Bronchial epithelial cell (primary cell): ENCODE measurements around the gene ODAD4. TPM values are rescaled to one million over a fixed set of nuclear protein-coding genes. Genes with fewer than 3 reads are reported as not detected.
A peak's percentile ranks its signal among the peaks of the same experiment; 100 is the strongest.
"Not testable (repeated sequence)": the region's sequence is repeated elsewhere in the genome, so short reads cannot be mapped to it uniquely, and the experiment has no call there.

Experiments used
- DNase-seq: peaks from one replicate; pipeline ENCODE4 v3.0.0-alpha.2; 2010; ENCODE audit warnings: low read depth
- FAIRE-seq: peaks from 2 replicates; lab custom pipeline; 2011; peaks lifted over from hg19 to GRCh38; lab: Jason Lieb, UNC
- H3K27me3 ChIP-seq: 2 replicates; pipeline ENCODE4 v1.5.1; 2011; ENCODE audit warnings: low read length; ENCODE audit not compliant: control insufficient read depth, insufficient read depth
- H3K36me3 ChIP-seq: 2 replicates; pipeline ENCODE4 v1.5.1; 2011; ENCODE audit warnings: low read length; ENCODE audit not compliant: control insufficient read depth, insufficient read depth
- H3K4me3 ChIP-seq: 2 replicates; pipeline ENCODE4 v1.5.1; 2011; ENCODE audit warnings: mild to moderate bottlenecking, low read depth, low read length, control low read depth
- CTCF ChIP-seq: IDR thresholded peaks from 2 replicates; pipeline ENCODE4 v1.5.1; 2011; ENCODE audit warnings: mild to moderate bottlenecking, moderate library complexity, low read length, control low read depth, inconsistent platforms; ENCODE audit not compliant: insufficient read depth, severe bottlenecking
- total RNA-seq: library from RNA; depleted of rRNA; stranded (reverse); fragments of >200 nt; gene quantifications from 2 replicates; pipeline ENCODE4 v1.2.1, GENCODE V29; 2014

Gene ODAD4
- total RNA-seq, 1 donor from 2014 or later = 0.26 TPM

DNA sequence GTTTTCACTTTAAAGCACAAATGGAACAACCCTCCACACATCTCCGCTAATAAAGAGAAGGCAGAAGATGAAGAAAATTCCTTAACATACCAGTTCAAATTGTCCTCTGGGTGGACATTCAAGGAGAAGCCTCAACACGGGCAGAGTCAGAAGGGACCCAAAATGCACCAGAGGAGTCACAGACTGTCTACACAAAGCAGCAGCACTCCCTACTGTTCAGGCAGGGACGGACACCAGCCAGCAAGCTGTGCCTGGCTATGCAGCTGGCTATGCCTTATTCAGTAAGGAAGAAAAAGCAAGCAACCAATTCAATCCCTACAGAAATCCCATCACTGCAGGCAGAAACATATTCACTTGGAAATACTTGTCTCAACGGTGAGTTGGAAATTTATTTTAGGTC is 78.8 kb downstream of the ODAD4 start:
- FAIRE-seq = no peak
- DNase-seq = no peak
- Histone ChIP-seq H3K4me3 (no peak overlapping the region), H3K36me3 (peaks cover 1% of the 10 kb centered on the region), H3K27me3 (no peaks in the 10 kb centered on the region)
- peak; percentile 16 for TF ChIP-seq CTCF

GRCh38 chr17:42010266-42010680 is 79.9 kb downstream of the ODAD4 start:
- not testable (repeated sequence) for FAIRE-seq, H3K27me3 ChIP-seq, H3K4me3 ChIP-seq, H3K36me3 ChIP-seq
- peak; percentile 71 for DNase-seq

DNA sequence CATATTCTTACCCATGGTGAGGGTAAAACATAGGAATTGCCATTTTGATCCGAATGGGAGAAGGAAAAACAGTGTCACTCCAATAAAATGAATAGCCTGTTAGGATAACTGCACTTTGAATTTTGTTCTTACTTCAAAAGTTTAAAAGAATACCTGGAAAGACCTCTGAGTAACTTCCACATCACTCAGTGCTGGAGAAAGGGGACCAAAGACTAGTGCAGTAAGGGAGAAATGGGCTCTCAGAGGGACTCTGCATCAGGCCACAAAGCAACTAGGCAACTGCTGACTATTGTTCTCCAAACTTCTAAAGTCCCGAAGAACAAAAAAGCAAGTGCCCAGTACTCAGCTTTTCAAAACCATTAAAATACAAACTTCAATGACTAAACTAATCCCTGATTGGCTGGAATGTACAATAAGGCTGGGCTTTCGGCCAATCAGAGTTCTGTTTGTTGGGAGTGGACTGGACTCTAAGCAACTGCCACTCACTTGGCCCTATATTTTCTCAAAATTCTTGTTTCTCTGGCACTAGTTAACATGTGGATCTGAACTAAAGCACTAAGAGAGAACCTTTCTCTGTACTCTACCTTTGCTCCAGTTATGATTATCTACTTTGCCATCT is 80.6 kb downstream of the ODAD4 start:
- Histone ChIP-seq H3K4me3 (no peak overlapping the region), H3K36me3 (no peaks in the 10 kb centered on the region), H3K27me3 (no peaks in the 10 kb centered on the region)
- TF ChIP-seq CTCF = no peak
- no peak for FAIRE-seq
- peak; percentile 49 for DNase-seq

- not testable (repeated sequence) for H3K27me3 ChIP-seq, H3K4me3 ChIP-seq, FAIRE-seq, H3K36me3 ChIP-seq, DNase-seq
Observed at GRCh38 chr17:42012363-42012762, 81.9 kb downstream of the ODAD4 start.

- not testable (repeated sequence) for H3K36me3 ChIP-seq, H3K4me3 ChIP-seq, DNase-seq, H3K27me3 ChIP-seq, FAIRE-seq
Observed at GRCh38 chr17:42013740-42014139, 83.3 kb downstream of the ODAD4 start.

Other genes starting within 250 kb of the ODAD4 start
- gene EIF1, start 241.7 kb upstream of the ODAD4 start, total RNA-seq = 191 and 204 TPM in 2 replicates
- 0.90 TPM in 1 of 2 replicates, not detected in the other for gene GAST, start 218.3 kb upstream of the ODAD4 start, total RNA-seq
- gene HAP1, start 196.0 kb upstream of the ODAD4 start, total RNA-seq = 2.6 and 5.0 TPM in 2 replicates
- gene JUP, start 143.9 kb upstream of the ODAD4 start, total RNA-seq = 227 and 407 TPM in 2 replicates
- 32.1 and 47.1 TPM in 2 replicates for gene P3H4, start 118.7 kb upstream of the ODAD4 start, total RNA-seq
- gene FKBP10, start 117.6 kb upstream of the ODAD4 start, total RNA-seq = 64.1 and 81.6 TPM in 2 replicates
- gene NT5C3B, start 94.4 kb upstream of the ODAD4 start, total RNA-seq = 81.2 and 124 TPM in 2 replicates
- gene KLHL10, start 92.8 kb upstream of the ODAD4 start, total RNA-seq = under 0.01 and 0.13 TPM in 2 replicates
- gene KLHL11, start 65.2 kb upstream of the ODAD4 start, total RNA-seq = 31.0 and 33.2 TPM in 2 replicates
- gene ACLY, start 11.7 kb upstream of the ODAD4 start, total RNA-seq = 78.5 and 121 TPM in 2 replicates
- 16.3 and 32.4 TPM in 2 replicates for gene CNP, start 36.2 kb downstream of the ODAD4 start, total RNA-seq
- 47.7 and 77.2 TPM in 2 replicates for gene DNAJC7, start 86.8 kb downstream of the ODAD4 start, total RNA-seq
- gene NKIRAS2, start 89.5 kb downstream of the ODAD4 start, total RNA-seq = 13.7 and 31.1 TPM in 2 replicates
- 0.26 and 0.64 TPM in 2 replicates for gene C17orf113, start 120.0 kb downstream of the ODAD4 start, total RNA-seq
- under 0.01 and 0.26 TPM in 2 replicates for gene ZNF385C, start 167.9 kb downstream of the ODAD4 start, total RNA-seq
- 4.4 and 5.0 TPM in 2 replicates for gene DHX58, start 182.1 kb downstream of the ODAD4 start, total RNA-seq
- 5.6 and 10.3 TPM in 2 replicates for gene KAT2A, start 190.8 kb downstream of the ODAD4 start, total RNA-seq
- not detected in 2 replicates for gene HSPB9, start 192.2 kb downstream of the ODAD4 start, total RNA-seq
- 52.1 and 63.9 TPM in 2 replicates for gene RAB5C, start 224.4 kb downstream of the ODAD4 start, total RNA-seq